Neural cell (in vitro differentiated cells): ENCODE measurements around the gene RUNX1. TPM values are rescaled to one million over a fixed set of nuclear protein-coding genes. Genes with fewer than 3 reads are reported as not detected.
"Not testable (repeated sequence)": the region's sequence is repeated elsewhere in the genome, so short reads cannot be mapped to it uniquely, and the experiment has no call there.

Experiments
- H2AFZ ChIP-seq: fragments of 200-600, 300-800 bp; sonication (generic), shearing (Covaris generic); 2 replicates; pipeline ENCODE4 v1.6.0; 2014; ENCODE audit warnings: low read depth, mild to moderate bottlenecking, antibody characterized with exemption, low read length, moderate library complexity
- H3F3A ChIP-seq: fragments of 200-600 bp; shearing (Covaris generic); 2 replicates; pipeline ENCODE4 v1.6.1; 2016; ENCODE audit warnings: mild to moderate bottlenecking, moderate library complexity, mixed read lengths, antibody characterized with exemption, low read length; ENCODE audit not compliant: insufficient read depth, poor library complexity, severe bottlenecking
- H3K27ac ChIP-seq: fragments of 200-600, 300-800 bp; sonication (generic), shearing (Covaris generic); 2 replicates; pipeline ENCODE4 v1.5.1; 2014; ENCODE audit warnings: mild to moderate bottlenecking, low read length, moderate library complexity
- H3K27me3 ChIP-seq: fragments of 300-800, 200-600 bp; sonication (generic), shearing (Covaris generic); 2 replicates; pipeline ENCODE4 v1.6.0; 2014; ENCODE audit warnings: mild to moderate bottlenecking, low read depth, low read length, moderate library complexity; ENCODE audit not compliant: insufficient read depth
- H3K36me3 ChIP-seq: fragments of 300-800, 200-600 bp; sonication (generic), shearing (Covaris generic); 2 replicates; pipeline ENCODE4 v1.5.1; 2014; ENCODE audit warnings: mild to moderate bottlenecking, antibody characterized with exemption, low read length, moderate library complexity; ENCODE audit not compliant: insufficient read depth
- H3K4me2 ChIP-seq: fragments of 300-800, 200-600 bp; sonication (generic), shearing (Covaris generic); 2 replicates; pipeline ENCODE4 v1.6.0; 2014; ENCODE audit warnings: mild to moderate bottlenecking, low read length
- H3K4me3 ChIP-seq: fragments of 300-800, 200-600 bp; sonication (generic), shearing (Covaris generic); 2 replicates; pipeline ENCODE4 v1.5.1; 2014; ENCODE audit warnings: mild to moderate bottlenecking, low read length, moderate library complexity
- H3K79me2 ChIP-seq: fragments of 200-600 bp; shearing (Covaris generic); replicated peaks from 2 replicates; pipeline ENCODE4 v1.6.0; 2014; ENCODE audit warnings: mild to moderate bottlenecking, low read length, moderate library complexity; ENCODE audit not compliant: insufficient read depth
- H3K9ac ChIP-seq: fragments of 300-800, 200-600 bp; sonication (generic), shearing (Covaris generic); 2 replicates; pipeline ENCODE4 v1.6.1; 2016; ENCODE audit warnings: mild to moderate bottlenecking, low read length, mixed read lengths
- H3K9me2 ChIP-seq: fragments of 200-600 bp; shearing (Covaris generic); 2 replicates; pipeline ENCODE4 v1.6.1; 2016; ENCODE audit warnings: mild to moderate bottlenecking, low read length, mixed read lengths; ENCODE audit not compliant: insufficient read depth
- H3K9me3 ChIP-seq: fragments of 200-600, 300-800 bp; sonication (generic), shearing (Covaris generic); 2 replicates; pipeline ENCODE4 v1.6.1; 2016; ENCODE audit warnings: mild to moderate bottlenecking, mixed run types, low read length, moderate library complexity, mixed read lengths
- H4K20me1 ChIP-seq: fragments of 200-600 bp; shearing (Covaris generic); 2 replicates; pipeline ENCODE4 v1.6.1; 2016; ENCODE audit warnings: mild to moderate bottlenecking, mixed run types; ENCODE audit not compliant: insufficient read depth
- CTCF ChIP-seq: fragments of 450-650 bp; IDR thresholded peaks from 2 replicates; pipeline ENCODE4 v1.5.1; 2014; ENCODE audit warnings: antibody characterized with exemption, mild to moderate bottlenecking, moderate library complexity; ENCODE audit not compliant: poor library complexity, severe bottlenecking
- EP300 ChIP-seq: fragments of 450-650 bp; conservative IDR thresholded peaks from 2 replicates; pipeline ENCODE4 v1.6.1; 2014; ENCODE audit warnings: antibody characterized with exemption, mild to moderate bottlenecking, moderate library complexity; ENCODE audit not compliant: poor library complexity, severe bottlenecking
- EZH2 ChIP-seq: fragments of 200-600, 300-800 bp; shearing (Covaris generic), sonication (generic); IDR thresholded peaks from 2 replicates; pipeline ENCODE4 v1.6.1; 2014; ENCODE audit warnings: antibody characterized with exemption, low read length, borderline replicate concordance, mild to moderate bottlenecking; ENCODE audit not compliant: insufficient read depth, poor library complexity, severe bottlenecking
- MXI1 ChIP-seq: fragments of 450-650 bp; conservative IDR thresholded peaks from 2 replicates; pipeline ENCODE4 v1.6.1; 2014; ENCODE audit warnings: antibody characterized with exemption, mild to moderate bottlenecking; ENCODE audit not compliant: poor library complexity, severe bottlenecking
- POLR2AphosphoS5 ChIP-seq: IDR thresholded peaks from 2 replicates; pipeline ENCODE4 v1.6.1; 2012
- RAD21 ChIP-seq: fragments of 450-650 bp; conservative IDR thresholded peaks from 2 replicates; pipeline ENCODE4 v1.6.1; 2014; ENCODE audit warnings: antibody characterized with exemption, mild to moderate bottlenecking, moderate library complexity
- REST ChIP-seq: IDR thresholded peaks from 2 replicates; pipeline ENCODE4 v1.6.1; 2012; ENCODE audit warnings: borderline replicate concordance
- SMC3 ChIP-seq: fragments of 450-650 bp; conservative IDR thresholded peaks from 2 replicates; pipeline ENCODE4 v1.6.1; 2014; ENCODE audit warnings: antibody characterized with exemption, mild to moderate bottlenecking, moderate library complexity; ENCODE audit not compliant: poor library complexity
- TAF1 ChIP-seq: IDR thresholded peaks from 2 replicates; pipeline ENCODE4 v1.6.1; 2012; ENCODE audit warnings: low read depth
- polyA plus RNA-seq: library from polyadenylated mRNA; depleted of rRNA; stranded (reverse); fragments of >200 nt; gene quantifications from 2 replicates; pipeline ENCODE4 v1.2.3, GENCODE V29; 2014

Gene RUNX1
- polyA plus RNA-seq, 1 donor from 2014 or later, result not detected

- no peak overlapping the region for H3K9ac ChIP-seq
- no peaks in the 10 kb centered on the region for H3K36me3 ChIP-seq
- TF ChIP-seq MXI1 (no peak), SMC3 (no peak), EP300 (no peak), EZH2 (no peak), TAF1 (no peak), RAD21 (no peak), POLR2AphosphoS5 (no peak), CTCF (no peak), REST (no peak)
- H3K79me2 ChIP-seq, result no peaks in the 10 kb centered on the region
- no peaks in the 10 kb centered on the region for H3K9me2 ChIP-seq
- no peaks in the 10 kb centered on the region for H4K20me1 ChIP-seq
- no peak overlapping the region for H3K27ac ChIP-seq
- no peak overlapping the region for H3K4me3 ChIP-seq
- no peak overlapping the region for H3K4me2 ChIP-seq
- H3F3A ChIP-seq, result no peaks in the 10 kb centered on the region
- H3K27me3 ChIP-seq, result no peaks in the 10 kb centered on the region
- no peaks in the 10 kb centered on the region for H3K9me3 ChIP-seq
- no peak overlapping the region for H2AFZ ChIP-seq
Observed at GRCh38 chr21:34952701-34953100, 96.4 kb downstream of the RUNX1 start.

GRCh38 chr21:34951868-34952267 lies 97.2 kb downstream of the RUNX1 start:
- not testable (repeated sequence) for H3K4me3 ChIP-seq, H3K4me2 ChIP-seq, H3K9me2 ChIP-seq, H3K27ac ChIP-seq, H3F3A ChIP-seq, H2AFZ ChIP-seq, H3K9ac ChIP-seq, H3K36me3 ChIP-seq, H3K27me3 ChIP-seq, H3K79me2 ChIP-seq, H3K9me3 ChIP-seq, H4K20me1 ChIP-seq

- TF ChIP-seq MXI1, result no peak
- TF ChIP-seq REST, result no peak
- no peak for TF ChIP-seq CTCF
- no peak for TF ChIP-seq EP300
- TF ChIP-seq RAD21, result no peak
- no peak for TF ChIP-seq TAF1
- no peak for TF ChIP-seq SMC3
- no peak for TF ChIP-seq EZH2
- no peak for TF ChIP-seq POLR2AphosphoS5
- no peak overlapping the region for H3K4me3 ChIP-seq
- no peaks in the 10 kb centered on the region for H3K79me2 ChIP-seq
- H3K4me2 ChIP-seq, result no peak overlapping the region
- H3K9me2 ChIP-seq, result no peaks in the 10 kb centered on the region
- no peak overlapping the region for H3K27ac ChIP-seq
- no peaks in the 10 kb centered on the region for H3K27me3 ChIP-seq
- H3K9ac ChIP-seq, result no peak overlapping the region
- H4K20me1 ChIP-seq, result no peaks in the 10 kb centered on the region
- H3K9me3 ChIP-seq, result no peaks in the 10 kb centered on the region
- no peak overlapping the region for H2AFZ ChIP-seq
- H3K36me3 ChIP-seq, result no peaks in the 10 kb centered on the region
- no peaks in the 10 kb centered on the region for H3F3A ChIP-seq
Observed at GRCh38 chr21:34950980-34951379, 98.1 kb downstream of the RUNX1 start.
